GM12865 (cell line): Measurements from ENCODE around the gene SPHK2.
A peak's percentile ranks its signal among the peaks of the same experiment; 100 is the strongest.
"Not testable (repeated sequence)": the region's sequence is repeated elsewhere in the genome, so short reads cannot be mapped to it uniquely, and the experiment has no call there.

Source experiments
- DNase-seq: peaks from one replicate; pipeline ENCODE4 v3.0.0; 2010; ENCODE audit warnings: low read depth
- H3K4me3 ChIP-seq: 2 replicates; pipeline ENCODE4 v1.5.1; 2011; ENCODE audit warnings: mild to moderate bottlenecking, low read depth, low read length, control low read depth
- TF ChIP-seq, protein P1 (sequence below): IDR thresholded peaks from 2 replicates; pipeline ENCODE4 v1.5.1; 2011; ENCODE audit warnings: low read length, control low read depth, low read depth, inconsistent platforms; ENCODE audit not compliant: insufficient read depth; ENCODE audit errors: missing control alignments

SPHK2 gene

DNA sequence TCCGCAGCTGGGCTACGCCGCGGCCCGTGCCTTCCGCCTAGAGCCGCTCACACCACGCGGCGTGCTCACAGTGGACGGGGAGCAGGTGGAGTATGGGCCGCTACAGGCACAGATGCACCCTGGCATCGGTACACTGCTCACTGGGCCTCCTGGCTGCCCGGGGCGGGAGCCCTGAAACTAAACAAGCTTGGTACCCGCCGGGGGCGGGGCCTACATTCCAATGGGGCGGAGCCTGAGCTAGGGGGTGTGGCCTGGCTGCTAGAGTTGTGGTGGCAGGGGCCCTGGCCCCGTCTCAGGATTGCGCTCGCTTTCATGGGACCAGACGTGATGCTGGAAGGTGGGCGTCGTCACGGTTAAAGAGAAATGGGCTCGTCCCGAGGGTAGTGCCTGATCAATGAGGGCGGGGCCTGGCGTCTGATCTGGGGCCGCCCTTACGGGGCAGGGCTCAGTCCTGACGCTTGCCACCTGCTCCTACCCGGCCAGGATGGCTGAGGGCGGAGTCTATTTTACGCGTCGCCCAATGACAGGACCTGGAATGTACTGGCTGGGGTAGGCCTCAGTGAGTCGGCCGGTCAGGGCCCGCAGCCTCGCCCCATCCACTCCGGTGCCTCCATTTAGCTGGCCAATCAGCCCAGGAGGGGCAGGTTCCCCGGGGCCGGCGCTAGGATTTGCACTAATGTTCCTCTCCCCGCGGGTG lies 10.4 kb downstream of the SPHK2 start:
- DNase-seq, result peak; percentile 25
- no peak overlapping the region for H3K4me3 ChIP-seq

DNA sequence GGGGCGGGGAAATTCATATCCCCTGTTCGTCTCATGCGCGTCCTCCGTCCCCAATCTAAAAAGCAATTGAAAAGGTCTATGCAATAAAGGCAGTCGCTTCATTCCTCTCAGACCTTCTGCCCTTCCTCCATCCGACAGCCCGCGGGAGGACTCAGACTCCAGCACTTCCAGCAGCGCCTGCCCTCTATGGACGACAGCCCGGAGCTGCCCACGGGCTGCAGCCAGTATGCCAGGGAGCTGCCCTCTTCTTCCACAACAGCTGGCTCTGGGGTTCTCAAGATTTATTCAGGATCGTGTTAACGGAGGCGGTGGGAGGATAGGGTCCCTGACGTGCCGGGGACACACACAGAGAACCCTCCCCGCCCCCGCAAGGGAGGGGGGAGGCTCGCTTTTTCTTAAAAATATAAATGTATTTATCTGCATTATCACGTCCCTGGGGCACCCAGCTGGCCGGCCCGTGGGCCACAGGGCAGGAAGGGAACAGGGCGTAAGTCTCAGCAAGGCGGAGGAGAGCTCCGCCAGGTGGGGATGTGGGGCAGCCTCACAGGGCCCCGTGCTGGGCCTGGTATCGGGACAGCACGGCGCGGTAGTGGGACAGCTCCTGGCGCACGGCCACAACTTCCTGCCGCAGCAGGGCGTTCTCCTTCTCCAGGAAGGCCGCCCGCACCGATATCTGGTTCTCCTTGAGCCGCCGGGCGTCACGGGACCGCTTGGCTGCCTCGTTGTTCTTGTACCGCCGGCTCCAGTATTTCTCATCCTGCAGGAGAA lies 11.2 kb downstream of the SPHK2 start:
- TF ChIP-seq, protein P1, sequence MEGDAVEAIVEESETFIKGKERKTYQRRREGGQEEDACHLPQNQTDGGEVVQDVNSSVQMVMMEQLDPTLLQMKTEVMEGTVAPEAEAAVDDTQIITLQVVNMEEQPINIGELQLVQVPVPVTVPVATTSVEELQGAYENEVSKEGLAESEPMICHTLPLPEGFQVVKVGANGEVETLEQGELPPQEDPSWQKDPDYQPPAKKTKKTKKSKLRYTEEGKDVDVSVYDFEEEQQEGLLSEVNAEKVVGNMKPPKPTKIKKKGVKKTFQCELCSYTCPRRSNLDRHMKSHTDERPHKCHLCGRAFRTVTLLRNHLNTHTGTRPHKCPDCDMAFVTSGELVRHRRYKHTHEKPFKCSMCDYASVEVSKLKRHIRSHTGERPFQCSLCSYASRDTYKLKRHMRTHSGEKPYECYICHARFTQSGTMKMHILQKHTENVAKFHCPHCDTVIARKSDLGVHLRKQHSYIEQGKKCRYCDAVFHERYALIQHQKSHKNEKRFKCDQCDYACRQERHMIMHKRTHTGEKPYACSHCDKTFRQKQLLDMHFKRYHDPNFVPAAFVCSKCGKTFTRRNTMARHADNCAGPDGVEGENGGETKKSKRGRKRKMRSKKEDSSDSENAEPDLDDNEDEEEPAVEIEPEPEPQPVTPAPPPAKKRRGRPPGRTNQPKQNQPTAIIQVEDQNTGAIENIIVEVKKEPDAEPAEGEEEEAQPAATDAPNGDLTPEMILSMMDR, result no peak
- no peak for DNase-seq
- H3K4me3 ChIP-seq, result no peak overlapping the region

More for the DNA sequence above, 10.4 kb downstream of the SPHK2 start:
- TF ChIP-seq, protein P1, result no peak

DNA sequence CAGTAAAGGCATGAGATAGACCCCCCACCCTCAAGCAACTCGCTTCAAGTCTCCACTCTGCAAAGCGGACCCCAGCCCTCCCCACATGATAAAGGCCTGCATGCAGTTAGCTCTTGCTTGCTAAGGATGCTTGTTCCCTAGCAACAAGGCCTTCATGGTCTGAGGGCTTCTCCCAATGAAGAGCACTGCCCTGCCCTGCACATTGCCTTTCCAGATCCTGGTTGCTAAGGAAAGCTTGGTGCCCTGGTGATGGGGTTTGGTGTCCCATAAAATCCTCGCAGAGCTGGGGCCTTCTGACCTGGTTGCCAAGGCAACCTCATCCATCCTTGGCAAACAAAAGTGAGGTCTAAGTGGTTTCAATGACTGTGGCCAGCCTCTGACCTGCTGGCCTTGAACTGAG lies 11.9 kb downstream of the SPHK2 start:
- DNase-seq, result peak; percentile 20
- no peak overlapping the region for H3K4me3 ChIP-seq
- TF ChIP-seq, protein P1, result no peak

DNA sequence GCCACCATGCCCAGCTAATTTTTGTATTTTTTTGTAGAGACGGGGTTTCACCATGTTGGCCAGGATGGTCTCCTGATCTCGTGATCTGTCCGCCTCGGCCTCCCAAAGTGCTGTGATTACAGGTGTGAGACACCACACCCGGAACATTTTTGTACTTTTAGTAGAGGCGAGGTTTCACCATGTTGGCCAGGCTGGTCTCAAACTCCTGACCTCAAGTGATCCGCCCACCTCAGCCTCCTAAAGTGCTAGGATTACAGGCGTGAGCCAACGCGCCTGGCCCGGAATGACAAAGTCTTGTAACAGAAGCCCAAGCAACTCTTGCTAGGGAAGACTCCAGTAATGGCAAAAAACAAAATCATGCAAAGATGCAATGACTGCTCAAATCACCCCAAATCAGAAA lies 13.0 kb downstream of the SPHK2 start:
- not testable (repeated sequence) for DNase-seq

DNA sequence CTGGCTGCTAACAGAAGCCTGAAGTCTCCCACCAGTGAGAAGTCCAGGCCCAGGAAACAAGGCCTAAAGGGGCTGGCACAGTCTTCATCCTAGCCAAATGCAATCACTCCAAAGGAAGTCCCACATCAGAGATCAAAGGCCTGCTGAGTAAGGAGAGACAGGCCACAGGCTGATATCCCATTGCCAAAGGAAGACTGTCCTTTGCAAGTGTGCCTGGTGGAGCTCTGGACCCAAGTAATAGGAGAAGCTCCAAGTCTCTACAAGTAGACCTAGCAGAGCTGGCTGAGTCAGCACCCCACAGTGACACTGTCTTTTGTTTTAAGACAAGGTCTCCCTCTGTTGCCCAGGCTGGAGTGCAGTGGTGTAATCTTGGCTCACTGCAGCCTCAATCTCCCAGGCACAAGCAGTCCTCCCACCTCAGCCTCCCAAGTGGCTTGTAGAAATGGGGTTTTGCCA lies 13.4 kb downstream of the SPHK2 start:
- no peak for DNase-seq
- TF ChIP-seq, protein P1, result no peak
- no peak overlapping the region for H3K4me3 ChIP-seq

More for the DNA sequence above, 13.0 kb downstream of the SPHK2 start:
- H3K4me3 ChIP-seq, result not testable (repeated sequence)

DNA sequence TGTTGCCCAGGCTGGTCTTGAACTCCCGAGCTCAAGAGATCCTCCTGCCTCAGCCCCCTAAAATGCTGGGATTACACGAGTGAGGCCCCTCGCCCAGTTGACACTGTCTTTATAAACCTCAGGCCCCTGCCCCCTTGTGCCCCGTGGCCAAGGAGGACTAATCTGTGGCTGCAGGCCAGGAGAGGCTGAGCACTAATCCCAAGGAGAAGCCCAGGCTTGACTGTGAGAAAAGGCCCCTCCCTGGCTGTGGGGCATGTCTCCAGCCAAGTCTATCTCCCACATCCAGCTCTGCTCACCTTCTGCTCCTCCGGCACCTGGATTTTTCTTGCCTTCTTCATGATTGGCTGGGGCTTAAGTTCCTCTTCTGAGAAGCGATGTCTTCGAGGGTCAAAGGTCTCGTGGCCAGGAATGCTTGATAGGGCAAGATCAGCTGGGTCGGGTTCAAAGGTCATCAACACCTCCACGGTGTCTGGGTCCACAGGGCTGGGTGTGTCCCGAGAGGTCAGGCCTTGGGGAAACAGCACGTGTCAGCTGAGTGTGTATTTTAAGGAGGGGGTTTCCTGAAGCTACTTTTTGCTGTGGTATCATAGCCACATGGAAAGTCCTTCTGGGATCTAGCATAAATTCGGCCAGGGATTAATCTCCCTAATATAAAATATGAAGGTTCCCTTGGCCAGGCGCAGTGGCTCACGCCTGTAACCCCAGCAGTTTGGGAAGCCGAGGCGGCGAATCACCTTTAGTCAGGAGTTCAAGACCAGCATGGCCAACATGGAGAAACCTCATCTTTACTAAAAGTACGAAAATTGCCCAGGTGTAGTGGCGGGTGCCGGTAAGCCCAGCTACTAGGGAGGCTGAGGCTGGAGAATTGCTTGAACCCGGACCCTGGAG lies 14.1 kb downstream of the SPHK2 start:
- TF ChIP-seq, protein P1, result no peak
- DNase-seq, result peak; percentile 31
- peak overlapping the region; percentile 55 for H3K4me3 ChIP-seq

DNA sequence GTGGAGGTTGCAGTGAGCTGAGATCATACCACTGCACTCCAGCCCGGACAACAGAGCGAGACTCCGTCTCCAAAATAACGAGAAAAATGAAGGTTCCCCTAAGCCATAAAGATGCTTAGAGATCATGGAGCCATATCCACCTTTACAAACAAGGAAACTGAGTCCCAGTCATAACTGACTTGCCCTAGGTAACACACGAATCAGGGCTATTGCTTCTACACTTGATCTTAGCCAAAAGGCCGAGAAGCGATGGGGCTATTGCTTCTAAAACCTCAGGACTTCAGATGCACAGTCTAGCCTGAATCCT lies 14.7 kb downstream of the SPHK2 start:
- no peak for DNase-seq
- H3K4me3 ChIP-seq, result peak overlapping the region; percentile 55
- TF ChIP-seq, protein P1, result no peak
